Transverse colon (tissue), 4 donors: ENCODE measurements around the gene TMED7. TPM values are rescaled to one million over a fixed set of nuclear protein-coding genes. Genes with fewer than 3 reads are reported as not detected.
"Not testable (repeated sequence)": the region's sequence is repeated elsewhere in the genome, so short reads cannot be mapped to it uniquely, and the experiment has no call there.

ENCODE experiments used
- DNase-seq: peaks from one replicate; pipeline ENCODE4 v3.0.0-alpha.2; 2019
- H3K27ac ChIP-seq, 4 donors: fragments of 200-600 bp; sonication (generic); 2 replicates each; pipeline ENCODE4 v1.5.1; 2016 to 2018; ENCODE audit warnings: inconsistent platforms in 4 of 4
- H3K27me3 ChIP-seq: fragments of 200-600 bp; sonication (generic); 2 replicates; pipeline ENCODE4 v1.5.1; 2017; ENCODE audit warnings: inconsistent platforms
- H3K36me3 ChIP-seq, 4 donors: fragments of 200-600 bp; sonication (generic); 2 replicates each; pipeline ENCODE4 v1.5.1; 2017 to 2019; ENCODE audit warnings: inconsistent platforms in 4 of 4
- H3K4me1 ChIP-seq, 4 donors: fragments of 200-600 bp; sonication (generic); 2 replicates each; pipeline ENCODE4 v1.5.1; 2017 to 2020; ENCODE audit warnings: inconsistent platforms in 4 of 4
- H3K4me3 ChIP-seq, 4 donors: fragments of 200-600 bp; sonication (generic); 1 replicate in 1 of 4; 2 replicates in 3 of 4; pipeline versions ENCODE4 v1.5.1 to v1.6.1; 2017 to 2019; ENCODE audit warnings: inconsistent platforms in 4 of 4
- H3K9me3 ChIP-seq, 2 donors: fragments of 200-600 bp; sonication (generic); 2 replicates each; pipeline ENCODE4 v1.5.1; 2017 to 2019; ENCODE audit warnings: inconsistent platforms in 2 of 2
- CTCF ChIP-seq, 5 experiments: fragments of 200-600 bp in 3 of 5; fragments of 450-650 bp in 2 of 5; sonication (generic) in 3 of 5; IDR thresholded peaks; 1 replicate in 2 of 5; 2 replicates in 3 of 5; pipeline ENCODE4 v1.5.1; 2016 to 2017; ENCODE audit warnings: antibody characterized with exemption in 5 of 5, inconsistent platforms in 3 of 5, mild to moderate bottlenecking in 2 of 5, moderate library complexity in 1 of 5
- EP300 ChIP-seq: sonication (generic); formaldehyde crosslinking; IDR thresholded peaks from one replicate; pipeline ENCODE4 v1.6.1; 2017; ENCODE audit warnings: antibody characterized with exemption, low read depth
- POLR2A ChIP-seq: fragments of 450-650 bp; IDR thresholded peaks from one replicate; pipeline ENCODE4 v1.6.1; 2016; ENCODE audit warnings: antibody characterized with exemption, mild to moderate bottlenecking, moderate library complexity
- POLR2AphosphoS5 ChIP-seq, 3 donors: sonication (generic); formaldehyde crosslinking; IDR thresholded peaks; one replicate each; pipeline ENCODE4 v1.6.1; 2016; ENCODE audit warnings: antibody characterized with exemption in 3 of 3
- WGBS, 2 donors: methylation state at CpG; one replicate each; pipeline ENCODE4 v1.1.5; 2018; ENCODE audit warnings: low coverage in 1 of 2; 5-methylcytosine and 5-hydroxymethylcytosine counted together
- in situ Hi-C, 4 donors: fragments of 200-750 bp; cut with MboI; loops; one replicate each; pipeline versions ENCODE4 v1.15.0 to v1.15.1; 2017; ENCODE audit warnings: low sequenced_read_pairs in 3 of 4, low pct_ligation_motif_present in 1 of 4, low pct_unique_long_range_greater_than_20kb in 1 of 4
- intact Hi-C: fragments of 100-400 bp; cut with DNase I; formaldehyde crosslinking; loops from one replicate; pipeline ENCODE4 v1.15.1; 2023; ENCODE audit warnings: low total_unique reads
- total RNA-seq, 4 donors: library from RNA; depleted of rRNA; stranded (reverse); fragments of >200 nt; gene quantifications; one replicate each; pipeline ENCODE4 v1.1.0, GENCODE V29; 2016

The TMED7 gene
- total RNA-seq, 4 donors from 2014 or later: 29.9 to 122 (median 98.2) TPM

- in situ Hi-C loops: no loop called here
Observed at GRCh38 chr5:115657125-115657880, 31.5 kb upstream of the TMED7 start.

GRCh38 chr5:115656404-115656803 is 30.6 kb upstream of the TMED7 start:
- H3K9me3 ChIP-seq: no peaks in the 10 kb centered on the region
- in situ Hi-C loops: no loop called here
- H3K36me3 ChIP-seq: no peaks in the 10 kb centered on the region
- DNase-seq: no peak
- H3K27ac ChIP-seq: no peak overlapping the region
- 88 to 92% methylated on average over 1 of the region's 1 CpG for WGBS, 2 donors
- no peak for TF ChIP-seq POLR2AphosphoS5 (IDR thresholded peaks at IDR 0.05)
- intact Hi-C loops: no loop called here
- no peak overlapping the region for H3K4me3 ChIP-seq
- peaks cover 3% of the 10 kb centered on the region for H3K27me3 ChIP-seq
- no peaks in the 10 kb centered on the region for H3K4me1 ChIP-seq

More at GRCh38 chr5:115657125-115657880, 31.5 kb upstream of the TMED7 start:
- no peaks in the 10 kb centered on the region for H3K4me1 ChIP-seq
- DNase-seq: no peak
- no peak for TF ChIP-seq POLR2A
- no peak for TF ChIP-seq CTCF (IDR thresholded peaks at IDR 0.05)
- no peak for TF ChIP-seq POLR2AphosphoS5 (IDR thresholded peaks at IDR 0.05)
- TF ChIP-seq EP300: no peak
- no peaks in the 10 kb centered on the region for H3K36me3 ChIP-seq
- H3K27me3 ChIP-seq: peaks cover 3% of the 10 kb centered on the region
- H3K9me3 ChIP-seq: no peaks in the 10 kb centered on the region
- H3K4me3 ChIP-seq: no peak overlapping the region
- intact Hi-C loops: no loop called here
- no peak overlapping the region for H3K27ac ChIP-seq
- 85 to 91% methylated on average over 2 of the region's 2 CpGs for WGBS, 2 donors

DNA sequence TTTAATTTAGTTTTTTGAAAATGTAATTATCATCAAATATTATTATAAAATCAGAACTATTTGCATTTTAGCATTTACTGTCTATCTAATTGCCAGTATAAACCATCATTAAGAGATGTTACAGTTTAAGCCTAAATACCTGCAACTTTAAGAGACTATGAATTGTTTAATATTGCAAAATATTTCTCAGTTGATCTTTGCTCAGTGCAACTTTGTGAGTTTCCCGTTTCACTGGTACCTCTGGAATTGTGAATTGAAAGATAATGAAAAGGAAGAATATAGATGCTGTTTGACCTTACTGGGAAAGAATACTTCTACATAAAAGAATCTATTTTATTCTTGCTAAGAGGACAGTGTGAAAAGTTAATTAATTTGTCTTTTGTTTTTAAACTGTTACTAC is 30.2 kb upstream of the TMED7 start:
- no peak for DNase-seq
- in situ Hi-C loops (no loop called here), intact Hi-C loops (no loop called here)
- H3K36me3 ChIP-seq: no peaks in the 10 kb centered on the region
- peaks cover 3% of the 10 kb centered on the region for H3K27me3 ChIP-seq
- 29 to 49% methylated on average over 1 of the region's 1 CpG for WGBS, 2 donors
- no peak overlapping the region for H3K4me3 ChIP-seq
- TF ChIP-seq EP300: no peak
- no peak for TF ChIP-seq CTCF (IDR thresholded peaks at IDR 0.05)
- no peak for TF ChIP-seq POLR2AphosphoS5 (IDR thresholded peaks at IDR 0.05)
- no peak for TF ChIP-seq POLR2A
- H3K27ac ChIP-seq: no peak overlapping the region
- H3K4me1 ChIP-seq: no peaks in the 10 kb centered on the region
- no peaks in the 10 kb centered on the region for H3K9me3 ChIP-seq

- Histone ChIP-seq H3K27me3 (peaks cover 13% of the 10 kb centered on the region), H3K9me3 (no peaks in the 10 kb centered on the region), H3K27ac (no peak overlapping the region), H3K4me3 (no peak overlapping the region), H3K36me3 (no peaks in the 10 kb centered on the region), H3K4me1 (no peaks in the 10 kb centered on the region)
- no peak for DNase-seq
- intact Hi-C loops: no loop called here
- in situ Hi-C loops: no loop called here
- TF ChIP-seq POLR2A (no peak), CTCF (IDR thresholded peaks at IDR 0.05) (no peak), POLR2AphosphoS5 (IDR thresholded peaks at IDR 0.05) (no peak), EP300 (no peak)
- WGBS, 2 donors: 91 to 100% methylated on average over 1 of the region's 1 CpG
Observed at GRCh38 chr5:115649541-115649940, 23.7 kb upstream of the TMED7 start.

- TF ChIP-seq POLR2AphosphoS5 (IDR thresholded peaks at IDR 0.05) (no peak), EP300 (no peak), POLR2A (no peak), CTCF (IDR thresholded peaks at IDR 0.05) (no peak)
- 50 to 83% methylated on average over 2 to 3 of the region's 3 CpGs for WGBS, 2 donors
- H3K36me3 ChIP-seq: no peaks in the 10 kb centered on the region
- intact Hi-C loops (no loop called here), in situ Hi-C loops (no loop called here)
- H3K27ac ChIP-seq: no peak overlapping the region
- DNase-seq: no peak
- H3K9me3 ChIP-seq: no peaks in the 10 kb centered on the region
- H3K4me1 ChIP-seq: no peaks in the 10 kb centered on the region
- peaks cover 17% of the 10 kb centered on the region for H3K27me3 ChIP-seq
- no peak overlapping the region for H3K4me3 ChIP-seq
Observed at GRCh38 chr5:115648056-115648455, 22.2 kb upstream of the TMED7 start.

DNA sequence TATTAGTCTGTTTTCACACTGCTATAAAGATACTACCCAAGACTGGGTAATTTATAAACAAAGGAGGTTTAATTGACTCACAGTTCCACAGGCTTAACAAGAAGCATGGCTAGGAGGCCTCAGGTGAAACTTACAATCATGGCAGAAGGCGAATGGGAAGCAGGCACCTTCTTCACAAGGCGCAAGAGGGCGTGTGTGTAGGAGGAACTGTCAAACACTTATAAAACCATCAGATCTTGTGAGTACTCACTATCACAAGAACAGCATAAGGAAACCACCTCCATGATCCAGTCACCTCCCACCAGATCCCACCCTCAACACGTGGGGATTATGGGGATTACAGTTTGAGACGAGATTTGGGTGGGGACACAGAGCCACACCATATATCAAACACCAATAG is 19.6 kb upstream of the TMED7 start:
- intact Hi-C loops, in situ Hi-C loops: not testable (repeated sequence)
- WGBS, 2 donors: 68 to 77% methylated on average over 2 to 5 of the region's 5 CpGs

More for the DNA sequence above, 19.6 kb upstream of the TMED7 start:
- H3K9me3 ChIP-seq, DNase-seq, H3K4me3 ChIP-seq, H3K4me1 ChIP-seq, H3K36me3 ChIP-seq, H3K27ac ChIP-seq: not testable (repeated sequence)
- H3K27me3 ChIP-seq: peaks cover 17% of the 10 kb centered on the region
